Peyer's patch (tissue), 4 donors: ENCODE results near the gene PCGF3.

Source experiments
- POLR2A ChIP-seq, 2 donors: fragments of 450-650 bp; IDR thresholded peaks; one replicate each; pipeline ENCODE4 v1.5.1; 2017; ENCODE audit warnings: antibody characterized with exemption in 2 of 2, mild to moderate bottlenecking in 2 of 2, moderate library complexity in 2 of 2
- TF ChIP-seq, protein P1 (sequence below), 6 experiments: fragments of 450-650 bp in 4 of 6; fragments of 200-600 bp in 2 of 6; sonication (generic) in 1 of 6; IDR thresholded peaks; one replicate each; pipeline ENCODE4 v1.5.1; 2017 to 2019; ENCODE audit warnings: antibody characterized with exemption in 6 of 6, mild to moderate bottlenecking in 3 of 6, moderate library complexity in 1 of 6

- TF ChIP-seq, protein P1, sequence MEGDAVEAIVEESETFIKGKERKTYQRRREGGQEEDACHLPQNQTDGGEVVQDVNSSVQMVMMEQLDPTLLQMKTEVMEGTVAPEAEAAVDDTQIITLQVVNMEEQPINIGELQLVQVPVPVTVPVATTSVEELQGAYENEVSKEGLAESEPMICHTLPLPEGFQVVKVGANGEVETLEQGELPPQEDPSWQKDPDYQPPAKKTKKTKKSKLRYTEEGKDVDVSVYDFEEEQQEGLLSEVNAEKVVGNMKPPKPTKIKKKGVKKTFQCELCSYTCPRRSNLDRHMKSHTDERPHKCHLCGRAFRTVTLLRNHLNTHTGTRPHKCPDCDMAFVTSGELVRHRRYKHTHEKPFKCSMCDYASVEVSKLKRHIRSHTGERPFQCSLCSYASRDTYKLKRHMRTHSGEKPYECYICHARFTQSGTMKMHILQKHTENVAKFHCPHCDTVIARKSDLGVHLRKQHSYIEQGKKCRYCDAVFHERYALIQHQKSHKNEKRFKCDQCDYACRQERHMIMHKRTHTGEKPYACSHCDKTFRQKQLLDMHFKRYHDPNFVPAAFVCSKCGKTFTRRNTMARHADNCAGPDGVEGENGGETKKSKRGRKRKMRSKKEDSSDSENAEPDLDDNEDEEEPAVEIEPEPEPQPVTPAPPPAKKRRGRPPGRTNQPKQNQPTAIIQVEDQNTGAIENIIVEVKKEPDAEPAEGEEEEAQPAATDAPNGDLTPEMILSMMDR (IDR thresholded peaks at IDR 0.05): no peak
- TF ChIP-seq POLR2A (IDR thresholded peaks at IDR 0.05): peak in 1 of 2 donors; percentile 22
These were observed 23.7 kb upstream of the PCGF3 start for GRCh38 chr4:681736-682451.
